A549 (cell line): Measurements from ENCODE around the gene ACOXL. TPM values are rescaled to one million over a fixed set of nuclear protein-coding genes. Genes with fewer than 3 reads are reported as not detected.

Experiments used
- ATAC-seq, 2 experiments: fragments of 200-7000 bp in 1 of 2; fragments of >200 bp in 1 of 2; cut with Nextera tagmentation in 1 of 2; cut with Tn5 transposase in 1 of 2; 3 replicates each; pipeline versions ENCODE4 v1.8.0 to v1.9.1; 2018 to 2020; ENCODE audit warnings: mild to moderate bottlenecking in 1 of 2, moderate library complexity in 1 of 2
- CTCF ChIA-PET: fragments of 300-600 bp; sonication (Branson Sonifier 250); formaldehyde crosslinking; extraction: SDS; loops from one replicate; lab custom pipeline; 2021; ENCODE audit warnings: antibody characterized with exemption, inconsistent platforms; lab: Yijun Ruan, JAX
- POLR2A ChIA-PET: fragments of 350-600 bp; formaldehyde crosslinking; extraction: SDS; loops from one replicate; lab custom pipeline; 2021; ENCODE audit warnings: antibody characterized with exemption, inconsistent platforms; lab: Yijun Ruan, JAX
- DNase-seq, 2 experiments: peaks; one replicate each; pipeline versions ENCODE4 v3.0.0 to v3.0.0-alpha.2; 2011 to 2016; ENCODE audit warnings: low read depth in 1 of 2, low spot score in 1 of 2
- FAIRE-seq: peaks from 2 replicates; lab custom pipeline; 2011; peaks lifted over from hg19 to GRCh38; lab: Jason Lieb, UNC
- H3K27ac ChIP-seq, 2 experiments: fragments of >200 bp; sonication (Bioruptor Twin); formaldehyde crosslinking; 3 replicates each; pipeline ENCODE4 v1.5.1; 2016 to 2017
- H3K4me1 ChIP-seq: fragments of >200 bp; sonication (Bioruptor Twin); formaldehyde crosslinking; 3 replicates; pipeline ENCODE4 v1.6.1; 2016
- H3K4me2 ChIP-seq: fragments of >200 bp; sonication (Bioruptor Twin); formaldehyde crosslinking; 3 replicates; pipeline ENCODE4 v1.6.1; 2016
- H3K4me3 ChIP-seq: fragments of >200 bp; sonication (Bioruptor Twin); formaldehyde crosslinking; 3 replicates; pipeline ENCODE4 v1.5.1; 2016
- H3K9me3 ChIP-seq: fragments of >200 bp; sonication (Bioruptor Twin); formaldehyde crosslinking; 3 replicates; pipeline ENCODE4 v1.6.1; 2016
- BHLHE40 ChIP-seq: IDR thresholded peaks from 2 replicates; pipeline ENCODE4 v1.6.1; 2012; ENCODE audit warnings: low read depth, low read length, inconsistent platforms
- CBX8 ChIP-seq: fragments of 200-600 bp; sonication (generic); IDR thresholded peaks from 2 replicates; pipeline ENCODE4 v1.6.1; 2016
- CEBPB ChIP-seq, 2 experiments: fragments of >200 bp in 1 of 2; sonication (Bioruptor Twin) in 1 of 2; formaldehyde crosslinking in 1 of 2; IDR thresholded peaks; 2 replicates each; pipeline ENCODE4 v1.6.1; 2012 to 2016
- CTCF ChIP-seq: fragments of >200 bp; sonication (Bioruptor Twin); formaldehyde crosslinking; IDR thresholded peaks from 3 replicates; pipeline ENCODE4 v1.5.1; 2016
- EHF ChIP-seq: fragments of 250-450 bp; sonication (Bioruptor Pico); IDR thresholded peaks from 2 replicates; pipeline ENCODE4 v1.5.0; 2020; ENCODE audit warnings: mild to moderate bottlenecking
- EHMT2 ChIP-seq: fragments of 200-600 bp; sonication (generic); IDR thresholded peaks from 2 replicates; pipeline ENCODE4 v1.6.1; 2016; ENCODE audit warnings: antibody characterized with exemption, low read depth, mild to moderate bottlenecking, moderate library complexity
- FOXS1 ChIP-seq: fragments of 250-450 bp; sonication (Bioruptor Pico); IDR thresholded peaks from 2 replicates; pipeline ENCODE4 v1.5.0; 2020; ENCODE audit warnings: mild to moderate bottlenecking, moderate library complexity
- GATA3 ChIP-seq: IDR thresholded peaks from 2 replicates; pipeline ENCODE4 v1.6.1; 2012; ENCODE audit warnings: borderline replicate concordance
- HEYL ChIP-seq: fragments of 250-450 bp; sonication (Bioruptor Pico); IDR thresholded peaks from 2 replicates; pipeline ENCODE4 v1.8.0; 2021; ENCODE audit warnings: mild to moderate bottlenecking, moderate library complexity
- HOXA7 ChIP-seq: fragments of 250-450 bp; sonication (Bioruptor Pico); IDR thresholded peaks from 2 replicates; pipeline ENCODE4 v1.5.0; 2020; ENCODE audit warnings: mild to moderate bottlenecking, moderate library complexity
- HOXB13 ChIP-seq: fragments of 250-450 bp; sonication (Bioruptor Pico); IDR thresholded peaks from 2 replicates; pipeline ENCODE4 v1.5.0; 2020; ENCODE audit warnings: low read depth, mild to moderate bottlenecking, moderate library complexity
- JUNB ChIP-seq: fragments of >200 bp; sonication (Bioruptor Twin); formaldehyde crosslinking; IDR thresholded peaks from 2 replicates; pipeline ENCODE4 v1.6.1; 2016
- KDM1A ChIP-seq: fragments of 200-600 bp; sonication (generic); IDR thresholded peaks from 2 replicates; pipeline ENCODE4 v1.6.1; 2016; ENCODE audit warnings: low read depth, mild to moderate bottlenecking
- KDM5A ChIP-seq: fragments of 200-600 bp; sonication (generic); IDR thresholded peaks from 2 replicates; pipeline ENCODE4 v1.6.1; 2016; ENCODE audit warnings: antibody characterized with exemption, mild to moderate bottlenecking
- MAFK ChIP-seq: fragments of 450-650 bp; IDR thresholded peaks from 2 replicates; pipeline ENCODE4 v1.6.1; 2014; ENCODE audit not compliant: partially characterized antibody
- MAZ ChIP-seq: fragments of 150-350 bp; IDR thresholded peaks from 2 replicates; pipeline ENCODE4 v1.6.1; 2014; ENCODE audit warnings: antibody characterized with exemption, low read depth, low read length, borderline replicate concordance
- MYC ChIP-seq: IDR thresholded peaks from 2 replicates; pipeline ENCODE4 v1.6.1; 2012; ENCODE audit warnings: mild to moderate bottlenecking, inconsistent platforms, low read length, improper control_type of control experiment, borderline replicate concordance
- NFE2L2 ChIP-seq: fragments of 150-350 bp; conservative IDR thresholded peaks from 2 replicates; pipeline ENCODE4 v1.6.1; 2014; ENCODE audit warnings: low read length
- NR3C1 ChIP-seq: fragments of >200 bp; sonication (Bioruptor Twin); formaldehyde crosslinking; IDR thresholded peaks from 3 replicates; pipeline ENCODE4 v1.6.1; 2017
- PBX3 ChIP-seq: IDR thresholded peaks from 2 replicates; pipeline ENCODE4 v1.6.1; 2012
- POLR2AphosphoS2 ChIP-seq: conservative IDR thresholded peaks from 2 replicates; pipeline ENCODE4 v1.6.1; 2012; ENCODE audit warnings: low read length, improper control_type of control experiment, inconsistent platforms
- RARB ChIP-seq: fragments of 250-450 bp; sonication (Bioruptor Pico); IDR thresholded peaks from 2 replicates; pipeline ENCODE4 v1.8.0; 2021; ENCODE audit warnings: mild to moderate bottlenecking, moderate library complexity
- RCOR1 ChIP-seq: fragments of 150-350 bp; IDR thresholded peaks from 2 replicates; pipeline ENCODE4 v1.6.1; 2014; ENCODE audit warnings: antibody characterized with exemption, low read length, low read depth
- TP53 ChIP-seq: fragments of 250-450 bp; sonication (Bioruptor Pico); IDR thresholded peaks from 2 replicates; pipeline ENCODE4 v1.5.0; 2021; ENCODE audit warnings: mild to moderate bottlenecking, moderate library complexity
- USF2 ChIP-seq: fragments of 450-650 bp; IDR thresholded peaks from 2 replicates; pipeline ENCODE4 v1.6.1; 2014; ENCODE audit warnings: antibody characterized with exemption
- ZFP36 ChIP-seq: fragments of 450-650 bp; IDR thresholded peaks from 2 replicates; pipeline ENCODE4 v1.6.1; 2014; ENCODE audit warnings: borderline replicate concordance; ENCODE audit not compliant: partially characterized antibody
- ZNF302 ChIP-seq: fragments of 250-450 bp; sonication (Bioruptor Pico); IDR thresholded peaks from 2 replicates; pipeline ENCODE4 v1.9.0; 2021; ENCODE audit warnings: inconsistent platforms, mild to moderate bottlenecking, moderate library complexity
- ZSCAN20 ChIP-seq: fragments of 250-450 bp; sonication (Bioruptor Pico); IDR thresholded peaks from 2 replicates; pipeline ENCODE4 v1.8.0; 2022; ENCODE audit warnings: mild to moderate bottlenecking, moderate library complexity
- WGBS: methylation state at CpG from one replicate; pipeline ENCODE4 v1.1.6; 2017; ENCODE audit errors: missing lambda C conversion rate; 5-methylcytosine and 5-hydroxymethylcytosine counted together
- polyA plus RNA-seq, 4 experiments: library from polyadenylated mRNA; depleted of rRNA in 3 of 4; stranded (reverse); fragments of >200 nt; fragmentation: RNase III in 1 of 4; extraction: RNeasy Plus Mini Kit Qiagen cat#74134 plus additional on column Dnase treatment in 1 of 4; gene quantifications; 2 replicates in 3 of 4; 3 replicates in 1 of 4; pipeline ENCODE4 v1.2.3, GENCODE V29; 2011 to 2017
- TF ChIP-seq, protein P1 (sequence below): fragments of 250-450 bp; sonication (Bioruptor Pico); IDR thresholded peaks from 2 replicates; pipeline ENCODE4 v1.5.0; 2020; ENCODE audit warnings: low read depth, mild to moderate bottlenecking, moderate library complexity

ACOXL gene
- polyA plus RNA-seq, 2 of the 4 experiments (the other 2 are of a cell fraction) = not detected

DNA sequence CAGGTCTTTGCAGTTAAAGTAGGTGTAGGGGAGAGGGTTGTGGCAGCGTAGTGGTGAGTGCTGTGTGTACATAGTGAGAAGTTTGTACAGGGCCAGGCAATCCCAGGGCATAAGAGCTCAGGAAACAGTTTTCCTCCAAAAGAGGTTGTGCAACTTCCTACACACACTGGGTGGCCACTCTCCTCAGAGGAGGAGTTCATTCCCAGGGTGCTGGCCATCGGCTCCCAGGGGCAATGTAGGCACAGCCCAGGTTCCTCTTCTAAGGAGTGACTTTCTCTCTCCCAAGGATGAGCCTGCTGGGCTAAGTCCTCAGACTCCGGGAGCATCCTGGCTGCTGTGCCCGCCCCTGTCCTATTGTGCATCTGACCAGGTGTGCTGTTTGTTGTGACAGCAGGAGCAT is 3.0 kb downstream of the ACOXL start:
- peak in 1 of 2 experiments; percentile 19 for DNase-seq
- POLR2A ChIA-PET = no interaction called here
- CTCF ChIA-PET = interaction anchor here (1.1 to 1.4 kb wide), 2 partner anchors 13 to 20 kb away, joined by 3 to 7 read pairs; no protein-coding TSS in a partner anchor

DNA sequence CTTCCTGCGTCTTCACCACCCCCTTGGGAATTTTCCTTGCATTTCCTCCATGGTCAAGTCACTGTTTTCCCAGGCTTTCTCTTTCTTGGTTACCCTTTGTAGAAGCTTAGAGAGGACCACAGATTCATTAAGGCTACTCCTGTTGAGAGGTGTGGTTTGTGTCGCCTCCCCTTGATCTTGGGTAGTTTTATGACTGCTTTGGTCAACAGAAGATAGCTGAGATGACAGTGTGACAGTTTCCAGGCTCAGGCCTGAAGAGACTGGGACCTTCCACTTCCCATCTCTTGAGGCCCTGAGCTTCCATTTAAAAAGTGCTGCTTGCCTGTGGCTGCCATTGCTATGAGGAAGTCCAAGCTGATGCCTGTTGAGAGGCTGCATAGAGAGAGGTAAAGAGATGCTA is 5.4 kb downstream of the ACOXL start:
- Histone ChIP-seq H3K4me2 (no peak overlapping the region), H3K9me3 (no peaks in the 10 kb centered on the region), H3K4me1 (peaks cover 3% of the 10 kb centered on the region; the same call in 2 of the 3 replicates), H3K27ac (no peak overlapping the region), H3K4me3 (no peak overlapping the region)
- 32% methylated on average over 2 of the region's 2 CpGs for WGBS
- ChIA-PET POLR2A (no interaction called here), CTCF (no interaction called here)
- TF ChIP-seq NR3C1 (no peak), HOXB13 (CRISPR knock-in tag) (no peak), EHMT2 (no peak), POLR2AphosphoS2 (no peak), ZNF302 (CRISPR knock-in tag) (no peak), KDM5A (no peak), HOXA7 (CRISPR knock-in tag) (no peak), JUNB (no peak), CBX8 (no peak), CTCF (no peak), TP53 (CRISPR knock-in tag) (no peak), MYC (no peak), ZFP36 (no peak), RARB (CRISPR knock-in tag) (no peak), BHLHE40 (no peak), ZSCAN20 (CRISPR knock-in tag) (no peak), KDM1A (no peak), MAZ (no peak), GATA3 (no peak), RCOR1 (no peak)
- FAIRE-seq = no peak
- ATAC-seq = no peak
- no peak for DNase-seq

More for the DNA sequence above, 3.0 kb downstream of the ACOXL start:
- WGBS = 3% methylated on average over 4 of the region's 4 CpGs
- H3K4me1 ChIP-seq = peaks cover 9% of the 10 kb centered on the region; the same call in 2 of the 3 replicates
- no peak for TF ChIP-seq HOXA7 (CRISPR knock-in tag)
- 0 out of 4 replicates have a peak, but pooled peaks of 1 of the 2 experiments have one; percentile 12 for TF ChIP-seq CEBPB (IDR thresholded peaks at IDR 0.05)
- H3K4me2 ChIP-seq = no peak overlapping the region
- no peak overlapping the region for H3K27ac ChIP-seq
- ATAC-seq (peak; percentile 61 to 68), FAIRE-seq (no peak)
- peaks cover 2% of the 10 kb centered on the region; the same call in 1 of the 3 replicates for H3K9me3 ChIP-seq
- H3K4me3 ChIP-seq = no peak overlapping the region

- 35% methylated on average over 9 of the region's 9 CpGs for whole genome bisulfite sequencing
- Histone ChIP-seq H3K4me3 (no peak overlapping the region), H3K9me3 (no peaks in the 10 kb centered on the region), H3K27ac (no peak overlapping the region), H3K4me1 (no peaks in the 10 kb centered on the region), H3K4me2 (no peak overlapping the region)
- TF ChIP-seq ZSCAN20 (CRISPR knock-in tag) = no peak
- no peak for TF ChIP-seq TP53 (CRISPR knock-in tag)
- TF ChIP-seq NFE2L2 = no peak
- no peak for TF ChIP-seq POLR2AphosphoS2
- TF ChIP-seq HOXB13 (CRISPR knock-in tag) = no peak
- TF ChIP-seq ZNF302 (CRISPR knock-in tag) = no peak
- TF ChIP-seq PBX3 = no peak
- TF ChIP-seq USF2 = no peak
- no peak for TF ChIP-seq FOXS1
- no peak for TF ChIP-seq EHF (CRISPR knock-in tag)
- TF ChIP-seq RCOR1 = no peak
- TF ChIP-seq MAFK = no peak
- no peak for TF ChIP-seq BHLHE40
- TF ChIP-seq HEYL (CRISPR knock-in tag) = no peak
- TF ChIP-seq, protein P1, sequence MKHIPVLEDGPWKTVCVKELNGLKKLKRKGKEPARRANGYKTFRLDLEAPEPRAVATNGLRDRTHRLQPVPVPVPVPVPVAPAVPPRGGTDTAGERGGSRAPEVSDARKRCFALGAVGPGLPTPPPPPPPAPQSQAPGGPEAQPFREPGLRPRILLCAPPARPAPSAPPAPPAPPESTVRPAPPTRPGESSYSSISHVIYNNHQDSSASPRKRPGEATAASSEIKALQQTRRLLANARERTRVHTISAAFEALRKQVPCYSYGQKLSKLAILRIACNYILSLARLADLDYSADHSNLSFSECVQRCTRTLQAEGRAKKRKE (CRISPR knock-in tag) = no peak
- POLR2A ChIA-PET = no interaction called here
- CTCF ChIA-PET = interaction anchor here (1.8 kb wide), 1 partner anchor 15 kb away, joined by 8 read pairs; no protein-coding TSS in a partner anchor
- no peak for FAIRE-seq
- DNase-seq = no peak
- ATAC-seq = no peak
Measured at GRCh38 chr2:110740747-110741349, 8.5 kb downstream of the ACOXL start.
